Activated T-helper 1 cell treated with Interleukin-2 at 50 U/mL for 16 hours (primary cell): Measurements from ENCODE around the gene ALOX15B.
"Not testable (repeated sequence)": the region's sequence is repeated elsewhere in the genome, so short reads cannot be mapped to it uniquely, and the experiment has no call there.

Source experiments
- DNase-seq: peaks from one replicate; pipeline ENCODE4 v3.0.0-alpha.2; 2020; ENCODE audit warnings: low read depth

Gene ALOX15B

GRCh38 chr17:8062807-8063483 lies 24.1 kb downstream of the ALOX15B start:
- DNase-seq: no peak

- no peak for DNase-seq
Measured at GRCh38 chr17:8063761-8064534, 25.1 kb downstream of the ALOX15B start.

- no peak for DNase-seq
Measured at GRCh38 chr17:8064561-8065019, 25.7 kb downstream of the ALOX15B start.

- DNase-seq: no peak
Measured at GRCh38 chr17:8066841-8067775, 28.2 kb downstream of the ALOX15B start.

- DNase-seq: no peak
Measured at GRCh38 chr17:8067806-8068205, 28.9 kb downstream of the ALOX15B start.

GRCh38 chr17:8068736-8069586 lies 30.1 kb downstream of the ALOX15B start:
- no peak for DNase-seq

- no peak for DNase-seq
Measured at GRCh38 chr17:8069587-8069860, 30.7 kb downstream of the ALOX15B start.

GRCh38 chr17:8071496-8071895 lies 32.6 kb downstream of the ALOX15B start:
- no peak for DNase-seq

- DNase-seq: no peak
Measured at GRCh38 chr17:8072341-8072728, 33.5 kb downstream of the ALOX15B start.

- no peak for DNase-seq
Measured at GRCh38 chr17:8072729-8073461, 34.0 kb downstream of the ALOX15B start.

GRCh38 chr17:8073627-8074484 lies 35.0 kb downstream of the ALOX15B start:
- peak; percentile 73 for DNase-seq

- no peak for DNase-seq
Measured at GRCh38 chr17:8074554-8074953, 35.7 kb downstream of the ALOX15B start.

- no peak for DNase-seq
Measured at GRCh38 chr17:8075081-8075480, 36.2 kb downstream of the ALOX15B start.

- no peak for DNase-seq
Measured at GRCh38 chr17:8075574-8076342, 36.9 kb downstream of the ALOX15B start.

GRCh38 chr17:8076502-8077266 lies 37.8 kb downstream of the ALOX15B start:
- DNase-seq: no peak

GRCh38 chr17:8077939-8078338 lies 39.1 kb downstream of the ALOX15B start:
- DNase-seq: not testable (repeated sequence)

- peak; percentile 63 for DNase-seq
Measured at GRCh38 chr17:8079291-8080207, 40.7 kb downstream of the ALOX15B start.
